AG04450 (cell line): Measurements from ENCODE around the gene CHST12. TPM values are rescaled to one million over a fixed set of nuclear protein-coding genes. Genes with fewer than 3 reads are reported as not detected.

Experiments
- CTCF ChIA-PET: fragments of 300-600, 350-600 bp; formaldehyde crosslinking; extraction: SDS; loops from one replicate; lab custom pipeline; 2022; ENCODE audit warnings: antibody characterized with exemption, inconsistent platforms; lab: Charles Lee
- POLR2A ChIA-PET: fragments of 350-600 bp; formaldehyde crosslinking; extraction: SDS; loops from one replicate; lab custom pipeline; 2021; ENCODE audit warnings: antibody characterized with exemption, inconsistent platforms; lab: Yijun Ruan, JAX
- DNase-seq: peaks from one replicate; pipeline ENCODE4 v3.0.0-alpha.2; 2011; ENCODE audit warnings: low read depth, low spot score
- H3K27ac ChIP-seq: one replicate; pipeline ENCODE4 v1.5.1; 2012; ENCODE audit warnings: low read depth, low read length, control low read depth
- H3K27me3 ChIP-seq: one replicate; pipeline ENCODE4 v1.6.0; 2012; ENCODE audit warnings: low read length; ENCODE audit not compliant: control insufficient read depth, insufficient read depth
- H3K4me3 ChIP-seq: 2 replicates; pipeline ENCODE4 v1.5.1; 2011; ENCODE audit warnings: mild to moderate bottlenecking, low read depth, low read length, control low read depth
- H3K9me3 ChIP-seq: 2 replicates; pipeline ENCODE4 v1.5.1; 2012; ENCODE audit warnings: low read length; ENCODE audit not compliant: control insufficient read depth, insufficient read depth
- polyA plus RNA-seq: library from polyadenylated mRNA; depleted of rRNA; stranded (reverse); fragments of >200 nt; gene quantifications from 2 replicates; pipeline ENCODE4 v1.2.3, GENCODE V29; 2011
- TF ChIP-seq, protein P1 (sequence below): IDR thresholded peaks from 2 replicates; pipeline ENCODE4 v1.5.1; 2011; ENCODE audit warnings: low read depth, low read length, control low read depth, inconsistent platforms

Gene CHST12
- polyA plus RNA-seq, 1 experiment, result 8.7 TPM

DNA sequence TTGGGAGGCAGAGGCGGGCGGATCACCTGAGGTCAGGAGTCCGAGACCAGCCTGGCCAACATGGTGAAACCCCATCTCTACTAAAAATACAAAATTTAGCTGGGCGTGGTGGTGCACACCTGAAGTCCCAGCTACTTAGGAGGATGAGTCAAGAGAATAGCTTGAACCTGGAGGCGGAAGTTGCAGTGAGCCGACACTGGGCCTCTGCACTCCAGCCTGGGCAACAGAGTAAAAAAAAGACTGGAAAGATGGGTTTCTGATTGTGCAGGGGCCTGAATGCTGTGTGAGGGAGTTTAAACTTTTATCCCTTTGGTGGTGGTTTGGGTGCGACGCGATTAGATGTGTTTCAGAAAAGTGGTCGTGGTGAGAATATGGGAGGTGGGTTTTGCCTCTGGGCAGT, 1.8 kb downstream of the CHST12 start:
- CTCF ChIA-PET, result no interaction called here
- POLR2A ChIA-PET, result no interaction called here
- no peak for DNase-seq
- no peaks in the 10 kb centered on the region for H3K9me3 ChIP-seq
- no peaks in the 10 kb centered on the region for H3K27me3 ChIP-seq
- TF ChIP-seq, protein P1, sequence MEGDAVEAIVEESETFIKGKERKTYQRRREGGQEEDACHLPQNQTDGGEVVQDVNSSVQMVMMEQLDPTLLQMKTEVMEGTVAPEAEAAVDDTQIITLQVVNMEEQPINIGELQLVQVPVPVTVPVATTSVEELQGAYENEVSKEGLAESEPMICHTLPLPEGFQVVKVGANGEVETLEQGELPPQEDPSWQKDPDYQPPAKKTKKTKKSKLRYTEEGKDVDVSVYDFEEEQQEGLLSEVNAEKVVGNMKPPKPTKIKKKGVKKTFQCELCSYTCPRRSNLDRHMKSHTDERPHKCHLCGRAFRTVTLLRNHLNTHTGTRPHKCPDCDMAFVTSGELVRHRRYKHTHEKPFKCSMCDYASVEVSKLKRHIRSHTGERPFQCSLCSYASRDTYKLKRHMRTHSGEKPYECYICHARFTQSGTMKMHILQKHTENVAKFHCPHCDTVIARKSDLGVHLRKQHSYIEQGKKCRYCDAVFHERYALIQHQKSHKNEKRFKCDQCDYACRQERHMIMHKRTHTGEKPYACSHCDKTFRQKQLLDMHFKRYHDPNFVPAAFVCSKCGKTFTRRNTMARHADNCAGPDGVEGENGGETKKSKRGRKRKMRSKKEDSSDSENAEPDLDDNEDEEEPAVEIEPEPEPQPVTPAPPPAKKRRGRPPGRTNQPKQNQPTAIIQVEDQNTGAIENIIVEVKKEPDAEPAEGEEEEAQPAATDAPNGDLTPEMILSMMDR, result no peak
- H3K27ac ChIP-seq, result no peak overlapping the region
- H3K4me3 ChIP-seq, result no peak overlapping the region

DNA sequence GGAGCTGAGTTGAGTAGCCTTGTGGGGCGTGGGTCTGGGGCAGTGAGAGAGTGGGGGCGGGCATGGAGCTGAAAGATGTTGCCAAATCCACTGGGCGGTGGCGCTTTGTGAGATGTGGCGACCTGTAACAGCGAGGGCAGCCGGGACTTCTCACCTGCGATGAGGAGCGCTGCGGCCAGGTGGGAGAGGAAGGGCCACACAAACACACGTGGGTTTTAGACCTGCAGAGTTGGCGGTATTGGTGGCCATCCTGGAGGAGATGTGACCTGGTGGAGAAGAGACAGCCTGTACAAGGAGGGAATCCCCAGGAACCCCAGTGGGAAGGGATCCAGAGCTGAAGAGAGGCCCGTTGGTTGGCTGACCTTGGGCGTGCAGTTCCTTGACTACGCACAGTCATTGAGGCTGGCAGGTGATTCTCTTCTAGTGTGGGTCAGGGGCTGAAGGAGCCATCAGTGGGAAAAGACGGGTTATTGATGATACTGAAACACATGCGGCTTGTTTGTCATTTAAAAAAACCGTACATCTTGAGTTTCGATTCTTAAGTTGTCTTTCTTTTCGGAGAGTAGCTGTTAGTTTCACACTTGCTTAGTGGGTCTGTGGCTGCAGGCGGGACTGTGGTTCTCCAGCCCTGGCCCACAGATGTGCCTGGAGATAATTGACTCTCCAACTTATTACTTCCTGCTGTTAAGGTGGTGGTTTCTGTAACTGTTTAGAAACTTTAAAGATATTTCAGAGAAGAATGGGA, 2.4 kb downstream of the CHST12 start:
- Histone ChIP-seq H3K4me3 (no peak overlapping the region), H3K27ac (no peak overlapping the region), H3K9me3 (no peaks in the 10 kb centered on the region), H3K27me3 (no peaks in the 10 kb centered on the region)
- ChIA-PET CTCF (no interaction called here), POLR2A (no interaction called here)
- TF ChIP-seq, protein P1, result no peak
- DNase-seq, result no peak

DNA sequence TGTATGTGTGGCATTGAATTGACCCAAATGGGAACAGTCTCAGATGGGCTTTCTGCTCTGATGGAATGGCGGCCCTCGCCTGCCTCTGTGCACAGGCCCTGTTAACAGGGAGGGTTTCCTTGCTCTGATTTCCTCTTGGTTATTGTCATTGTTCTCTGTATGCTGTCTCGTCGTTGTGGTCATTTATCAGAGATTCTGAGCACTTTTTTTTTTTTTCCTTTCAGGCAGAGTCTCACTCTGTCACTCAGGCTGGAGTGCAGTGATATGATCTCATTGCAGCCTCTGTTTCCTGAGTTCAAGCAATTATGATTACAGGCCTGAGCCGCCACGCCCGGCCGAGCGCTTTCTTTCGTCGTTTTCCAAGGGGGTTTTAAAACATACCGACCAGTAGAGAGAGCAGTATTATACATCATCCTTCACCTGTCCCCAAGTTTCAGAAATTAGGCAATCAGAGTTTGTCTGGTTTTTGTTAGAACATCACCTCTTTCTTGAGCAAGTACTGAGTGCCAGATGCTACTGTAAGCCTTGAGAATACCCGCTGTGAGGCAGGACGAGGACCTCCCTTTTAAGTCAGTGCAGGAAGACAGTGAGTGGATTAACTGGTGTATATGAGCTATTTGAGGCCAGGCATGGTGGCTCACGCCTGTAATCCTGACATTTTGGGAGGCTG, 6.5 kb downstream of the CHST12 start:
- TF ChIP-seq, protein P1, result no peak
- H3K27ac ChIP-seq, result no peak overlapping the region
- no peaks in the 10 kb centered on the region for H3K9me3 ChIP-seq
- H3K27me3 ChIP-seq, result no peaks in the 10 kb centered on the region
- POLR2A ChIA-PET, result no interaction called here
- CTCF ChIA-PET, result no interaction called here
- DNase-seq, result no peak
- H3K4me3 ChIP-seq, result no peak overlapping the region

DNA sequence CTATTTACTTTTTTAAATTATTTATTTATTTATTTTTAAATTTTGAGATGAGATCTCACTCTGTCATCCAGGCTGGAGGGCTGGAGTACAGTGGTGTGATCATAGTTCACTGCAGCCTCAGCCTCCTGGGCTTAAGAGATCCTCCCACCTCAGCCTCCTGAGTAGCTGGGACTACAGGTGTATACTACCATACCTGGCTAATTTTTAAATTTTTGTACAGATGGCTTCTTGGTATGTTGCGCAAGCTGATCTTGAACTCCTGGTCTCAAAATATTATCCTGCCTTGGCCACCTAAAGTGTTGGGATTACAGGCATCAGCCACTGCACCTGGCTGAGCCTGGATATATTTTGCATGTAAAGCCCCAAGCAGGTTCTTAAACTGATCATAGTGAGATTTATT, 7.6 kb downstream of the CHST12 start:
- no peaks in the 10 kb centered on the region for H3K9me3 ChIP-seq
- DNase-seq, result no peak
- no peak overlapping the region for H3K4me3 ChIP-seq
- ChIA-PET CTCF (interaction anchor here (0.6 kb wide), 2 partner anchors 165 to 186 kb away, joined by 3 read pairs; no protein-coding TSS in a partner anchor), POLR2A (no interaction called here)
- no peaks in the 10 kb centered on the region for H3K27me3 ChIP-seq
- TF ChIP-seq, protein P1, result no peak
- no peak overlapping the region for H3K27ac ChIP-seq
